Neural cell (in vitro differentiated cells): ENCODE results near the gene INTS6.

Experiments
- EZH2 ChIP-seq: fragments of 200-600, 300-800 bp; shearing (Covaris generic), sonication (generic); IDR thresholded peaks from 2 replicates; pipeline ENCODE4 v1.6.1; 2014; ENCODE audit warnings: antibody characterized with exemption, low read length, borderline replicate concordance, mild to moderate bottlenecking; ENCODE audit not compliant: insufficient read depth, poor library complexity, severe bottlenecking
- MXI1 ChIP-seq: fragments of 450-650 bp; conservative IDR thresholded peaks from 2 replicates; pipeline ENCODE4 v1.6.1; 2014; ENCODE audit warnings: antibody characterized with exemption, mild to moderate bottlenecking; ENCODE audit not compliant: poor library complexity, severe bottlenecking
- POLR2AphosphoS5 ChIP-seq: IDR thresholded peaks from 2 replicates; pipeline ENCODE4 v1.6.1; 2012
- RAD21 ChIP-seq: fragments of 450-650 bp; conservative IDR thresholded peaks from 2 replicates; pipeline ENCODE4 v1.6.1; 2014; ENCODE audit warnings: antibody characterized with exemption, mild to moderate bottlenecking, moderate library complexity
- REST ChIP-seq: IDR thresholded peaks from 2 replicates; pipeline ENCODE4 v1.6.1; 2012; ENCODE audit warnings: borderline replicate concordance
- TF ChIP-seq, protein P1 (sequence below): fragments of 450-650 bp; IDR thresholded peaks from 2 replicates; pipeline ENCODE4 v1.5.1; 2014; ENCODE audit warnings: antibody characterized with exemption, mild to moderate bottlenecking, moderate library complexity; ENCODE audit not compliant: poor library complexity, severe bottlenecking

- TF ChIP-seq, protein P1, sequence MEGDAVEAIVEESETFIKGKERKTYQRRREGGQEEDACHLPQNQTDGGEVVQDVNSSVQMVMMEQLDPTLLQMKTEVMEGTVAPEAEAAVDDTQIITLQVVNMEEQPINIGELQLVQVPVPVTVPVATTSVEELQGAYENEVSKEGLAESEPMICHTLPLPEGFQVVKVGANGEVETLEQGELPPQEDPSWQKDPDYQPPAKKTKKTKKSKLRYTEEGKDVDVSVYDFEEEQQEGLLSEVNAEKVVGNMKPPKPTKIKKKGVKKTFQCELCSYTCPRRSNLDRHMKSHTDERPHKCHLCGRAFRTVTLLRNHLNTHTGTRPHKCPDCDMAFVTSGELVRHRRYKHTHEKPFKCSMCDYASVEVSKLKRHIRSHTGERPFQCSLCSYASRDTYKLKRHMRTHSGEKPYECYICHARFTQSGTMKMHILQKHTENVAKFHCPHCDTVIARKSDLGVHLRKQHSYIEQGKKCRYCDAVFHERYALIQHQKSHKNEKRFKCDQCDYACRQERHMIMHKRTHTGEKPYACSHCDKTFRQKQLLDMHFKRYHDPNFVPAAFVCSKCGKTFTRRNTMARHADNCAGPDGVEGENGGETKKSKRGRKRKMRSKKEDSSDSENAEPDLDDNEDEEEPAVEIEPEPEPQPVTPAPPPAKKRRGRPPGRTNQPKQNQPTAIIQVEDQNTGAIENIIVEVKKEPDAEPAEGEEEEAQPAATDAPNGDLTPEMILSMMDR, result no peak
- TF ChIP-seq MXI1, result no peak
- TF ChIP-seq REST, result no peak
- TF ChIP-seq POLR2AphosphoS5, result no peak
- no peak for TF ChIP-seq EZH2
- no peak for TF ChIP-seq RAD21
These were observed 17.0 kb upstream of the INTS6 start for GRCh38 chr13:51469790-51470189.
